SW480 (cell line): Measurements from ENCODE around the gene SDCBP2.

Experiments
- DNase-seq: peaks from one replicate; pipeline ENCODE4 v3.0.0-alpha.2; 2016; ENCODE audit warnings: low spot score

The SDCBP2 gene

DNA sequence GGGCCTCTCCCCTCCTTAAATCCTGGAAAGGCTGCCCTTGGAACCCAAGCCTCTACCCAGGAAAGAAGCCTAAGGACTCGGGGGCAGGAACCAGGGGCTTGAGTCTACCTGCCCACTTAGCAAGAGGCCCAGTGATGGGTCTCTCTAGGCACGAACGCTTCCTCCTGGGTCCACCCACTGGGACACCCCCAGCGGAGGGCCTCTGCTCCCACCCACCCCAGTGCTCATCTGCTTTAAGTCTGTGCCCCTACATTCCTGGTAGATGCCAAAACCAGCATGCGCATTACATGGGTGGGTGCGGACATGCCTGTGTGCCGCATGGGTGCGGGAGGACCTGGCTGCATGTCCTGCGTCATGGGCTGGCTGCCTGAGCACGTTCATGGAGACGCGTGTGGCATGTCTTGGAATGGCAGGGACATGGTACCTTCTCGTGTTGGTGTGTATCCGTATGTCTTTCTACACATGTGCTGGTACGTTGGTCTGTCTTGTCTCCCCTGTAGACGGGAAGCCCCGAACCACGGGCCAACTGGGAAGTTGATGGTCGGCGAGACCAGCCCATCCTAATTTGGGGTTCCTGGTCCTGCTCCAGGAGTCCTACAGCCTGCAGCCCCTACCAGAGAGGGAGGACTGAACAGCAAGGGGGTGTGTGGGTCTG lies 33.5 kb downstream of the SDCBP2 start:
- no peak for DNase-seq

DNA sequence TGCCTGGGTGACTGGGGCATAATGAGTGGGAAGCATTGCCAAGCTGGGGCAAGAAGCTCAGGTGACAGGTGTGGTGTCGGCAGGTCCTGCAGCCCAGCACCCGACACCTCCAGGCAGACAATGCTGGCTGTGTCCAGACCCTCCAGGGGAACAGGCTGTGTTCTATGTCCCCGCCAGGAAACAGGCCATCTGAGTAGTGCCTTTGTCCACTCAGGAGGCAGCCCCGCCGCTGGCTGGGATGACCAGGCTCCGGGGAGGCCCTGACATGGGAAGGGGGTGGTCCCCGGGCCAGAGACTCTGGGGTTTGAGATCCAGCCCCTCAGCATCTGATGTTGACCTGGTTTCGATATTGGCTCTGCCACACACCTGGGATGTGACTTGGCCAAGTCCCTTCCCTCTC lies 34.4 kb downstream of the SDCBP2 start:
- DNase-seq = no peak

DNA sequence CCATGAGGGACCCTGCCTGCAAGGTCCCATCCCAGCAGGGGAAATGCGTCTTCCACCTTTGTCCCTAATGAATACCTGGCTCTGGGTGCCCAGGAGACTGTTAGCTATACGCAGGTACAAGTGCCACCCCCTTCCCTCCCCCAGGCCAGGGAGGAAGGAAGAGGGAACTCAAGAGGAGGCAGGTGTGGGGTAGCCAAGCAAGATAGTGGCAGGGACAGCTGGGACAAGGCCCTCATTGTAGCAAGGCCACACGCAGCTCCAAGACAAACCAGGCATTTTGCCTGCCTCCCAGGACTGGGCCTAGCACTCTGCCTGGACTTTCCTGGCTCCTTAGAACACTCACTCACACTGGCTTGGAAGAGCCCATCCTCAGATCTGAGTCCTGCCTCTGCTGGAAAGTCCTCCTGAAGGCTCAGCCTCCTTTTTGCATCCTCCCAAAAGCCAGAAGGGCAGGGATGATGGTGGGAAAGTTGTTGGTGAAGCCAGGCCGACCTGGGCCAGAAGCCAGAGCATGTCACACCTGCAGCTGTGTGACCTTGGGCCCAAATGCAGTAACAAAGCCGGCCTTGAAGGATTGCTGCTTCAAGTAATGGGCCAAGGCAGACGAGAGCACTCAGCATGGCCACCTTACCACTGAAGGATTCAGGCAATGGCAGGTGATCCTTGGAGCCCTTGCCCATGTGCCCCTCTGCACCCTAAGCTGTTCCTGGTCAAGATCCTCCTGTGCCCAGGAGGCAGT lies 35.1 kb downstream of the SDCBP2 start:
- DNase-seq = no peak

DNA sequence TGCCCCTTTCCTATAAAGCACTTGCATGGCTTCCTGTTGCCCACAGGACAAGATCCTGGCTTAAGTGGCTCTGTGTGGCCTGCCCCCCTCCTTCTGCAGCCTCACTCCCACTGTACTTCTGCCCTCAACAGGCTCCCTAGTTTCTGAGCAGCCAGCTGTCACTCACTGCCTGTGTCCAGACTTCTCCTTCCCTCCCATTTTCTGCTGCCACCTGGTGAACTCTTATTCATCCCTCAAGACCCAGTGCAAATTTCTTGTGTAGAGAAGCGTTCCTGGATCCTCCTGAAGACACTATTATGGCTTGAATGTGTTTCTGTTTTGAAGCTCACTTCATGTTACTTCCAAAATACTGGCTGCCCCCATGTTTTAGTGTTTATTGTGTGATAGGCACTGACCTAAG lies 36.3 kb downstream of the SDCBP2 start:
- no peak for DNase-seq

- no peak for DNase-seq
Observed at GRCh38 chr20:1291191-1291741, 37.7 kb downstream of the SDCBP2 start.

DNA sequence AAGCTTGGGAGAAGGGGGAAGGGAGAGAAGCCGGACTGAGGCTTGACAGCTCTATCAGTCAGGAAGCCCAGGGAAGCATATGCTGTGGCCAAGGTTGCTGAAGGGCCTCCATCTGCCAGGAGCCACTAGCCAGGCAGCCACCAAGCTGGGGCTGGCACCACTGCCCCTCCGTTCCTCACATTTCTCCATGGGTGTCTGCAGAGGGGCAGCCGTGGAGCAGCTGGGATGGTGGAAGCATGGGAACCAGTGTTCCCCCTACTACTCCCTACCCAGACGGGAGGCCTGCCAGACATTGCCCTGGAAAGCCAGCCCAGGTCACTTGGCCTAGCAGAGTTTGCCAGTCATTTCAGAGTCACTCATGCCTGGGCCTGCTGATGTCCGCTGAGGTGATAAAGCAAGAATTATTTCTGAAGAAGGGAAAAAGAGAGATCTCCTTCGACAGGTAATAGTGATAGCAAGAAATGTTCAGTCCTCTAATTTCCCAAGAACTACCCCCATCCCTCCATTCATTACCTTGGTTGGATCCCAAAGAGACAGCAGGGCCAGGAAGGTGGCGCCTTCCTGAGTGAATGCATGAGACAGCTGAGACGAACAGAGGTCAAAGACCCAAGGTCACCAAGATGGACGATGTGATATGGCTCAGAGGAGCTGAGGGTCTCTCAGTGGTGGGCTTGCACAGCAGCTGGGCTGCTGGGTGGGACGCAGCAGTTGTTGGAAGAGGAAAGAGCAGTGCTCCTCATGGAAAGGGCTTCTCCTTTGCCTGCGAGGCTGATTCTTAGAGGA lies 41.0 kb downstream of the SDCBP2 start:
- no peak for DNase-seq

DNA sequence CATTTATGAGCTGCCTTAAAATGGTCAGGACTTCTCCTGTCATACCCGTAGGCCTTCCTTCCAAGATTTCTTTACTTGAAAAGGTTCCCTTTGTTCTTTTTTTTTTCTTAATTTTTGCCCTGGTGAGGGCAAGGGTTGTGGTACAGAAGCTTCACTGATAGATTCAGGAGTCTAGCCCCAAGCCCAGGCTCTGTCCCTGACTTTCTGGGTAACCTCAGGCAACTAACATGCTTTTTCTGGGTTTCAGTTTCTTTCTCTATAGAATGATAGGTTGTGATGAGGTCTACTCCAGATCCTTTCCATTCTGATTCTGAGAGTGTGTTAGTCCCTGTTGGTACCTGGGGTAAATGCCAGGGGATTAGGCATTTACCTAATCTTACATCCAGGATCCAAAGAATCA lies 41.6 kb downstream of the SDCBP2 start:
- no peak for DNase-seq

- no peak for DNase-seq
Observed at GRCh38 chr20:1286267-1287024, 42.5 kb downstream of the SDCBP2 start.

GRCh38 chr20:1283522-1284510 lies 45.1 kb downstream of the SDCBP2 start:
- no peak for DNase-seq

- DNase-seq = no peak
Observed at GRCh38 chr20:1282966-1283365, 46.0 kb downstream of the SDCBP2 start.

GRCh38 chr20:1281279-1282057 lies 47.5 kb downstream of the SDCBP2 start:
- no peak for DNase-seq

DNA sequence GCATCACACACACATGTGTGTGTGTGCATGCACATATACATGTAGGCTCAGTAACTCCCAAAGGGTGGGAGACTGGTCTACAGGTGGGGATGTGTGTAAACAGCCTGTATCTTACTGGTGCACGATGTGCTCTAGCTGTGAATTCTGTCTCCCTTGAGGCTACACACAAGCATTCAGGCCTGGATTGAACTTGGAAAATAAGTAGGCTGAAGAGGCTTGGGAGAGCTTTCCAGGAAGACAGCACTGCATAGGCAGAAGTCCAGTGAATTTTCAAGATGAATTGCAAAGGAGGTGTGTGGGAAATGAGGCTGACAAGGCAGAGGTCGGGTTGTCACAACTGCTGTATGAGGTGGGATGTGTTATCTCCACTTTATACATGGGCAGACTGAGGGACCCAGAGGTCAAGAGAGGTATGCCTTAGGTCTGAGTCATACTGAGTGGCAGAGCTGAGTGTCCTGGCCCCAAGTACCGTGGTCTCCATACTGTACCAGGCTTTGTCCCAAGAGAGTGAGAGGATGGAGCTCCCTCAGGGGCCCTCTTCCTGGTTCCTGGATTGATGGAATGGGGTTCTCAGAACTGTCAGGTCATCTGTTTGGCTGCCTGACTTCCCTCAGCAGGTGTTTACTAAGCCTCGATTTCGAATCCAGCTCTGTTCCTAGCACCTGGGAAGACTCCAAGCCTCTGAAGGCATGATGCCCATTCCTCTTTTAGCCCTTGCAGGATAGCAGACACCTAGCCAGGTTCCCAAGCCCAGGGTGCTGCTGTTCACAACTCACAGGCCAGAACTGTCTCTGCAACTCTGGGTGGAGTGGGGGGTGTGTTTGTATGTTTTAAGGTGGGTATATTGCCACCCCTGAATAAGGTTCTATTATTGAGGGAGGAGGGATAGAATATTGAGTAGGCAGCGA lies 48.5 kb downstream of the SDCBP2 start:
- DNase-seq = no peak

GRCh38 chr20:1278993-1279392 lies 49.9 kb downstream of the SDCBP2 start:
- DNase-seq = no peak

DNA sequence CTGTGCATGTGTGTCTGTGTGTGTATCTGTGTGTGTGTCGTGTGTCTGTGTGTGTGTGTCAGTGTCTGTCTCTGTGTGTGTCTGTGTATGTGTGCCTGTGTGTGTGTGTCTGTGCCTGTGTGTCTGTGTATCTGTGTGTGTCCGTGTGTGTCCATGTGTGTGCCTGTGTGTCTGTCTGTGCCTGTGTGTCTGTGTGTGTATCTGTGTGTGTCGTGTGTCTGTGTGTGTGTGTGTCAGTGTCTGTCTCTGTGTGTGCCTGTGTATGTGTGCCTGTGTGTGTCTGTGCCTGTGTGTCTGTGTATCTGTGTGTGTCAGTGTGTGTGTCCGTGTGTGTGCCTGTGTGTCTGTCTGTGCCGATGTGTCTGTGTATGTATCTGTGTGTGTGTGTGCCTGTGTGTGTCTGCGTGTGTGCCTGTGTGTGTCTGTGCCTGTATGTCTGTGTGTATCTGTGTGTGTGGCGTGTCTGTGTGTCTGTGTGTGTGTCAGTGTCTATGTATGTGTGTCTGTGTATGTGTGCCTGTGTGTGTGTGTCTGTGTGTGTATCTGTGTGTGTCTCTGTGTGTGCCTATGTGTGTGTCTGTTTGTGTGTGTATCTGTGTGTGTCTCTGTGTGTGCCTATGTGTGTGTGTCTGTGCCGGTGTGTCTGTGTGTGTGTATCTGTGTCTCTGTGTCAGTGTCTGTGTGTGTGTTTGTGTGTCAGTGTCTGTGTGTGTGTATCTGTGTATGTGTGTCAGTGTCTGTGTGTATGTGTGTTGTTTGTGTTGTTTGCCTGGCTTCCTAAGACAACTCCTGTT lies 51.2 kb downstream of the SDCBP2 start:
- no peak for DNase-seq

DNA sequence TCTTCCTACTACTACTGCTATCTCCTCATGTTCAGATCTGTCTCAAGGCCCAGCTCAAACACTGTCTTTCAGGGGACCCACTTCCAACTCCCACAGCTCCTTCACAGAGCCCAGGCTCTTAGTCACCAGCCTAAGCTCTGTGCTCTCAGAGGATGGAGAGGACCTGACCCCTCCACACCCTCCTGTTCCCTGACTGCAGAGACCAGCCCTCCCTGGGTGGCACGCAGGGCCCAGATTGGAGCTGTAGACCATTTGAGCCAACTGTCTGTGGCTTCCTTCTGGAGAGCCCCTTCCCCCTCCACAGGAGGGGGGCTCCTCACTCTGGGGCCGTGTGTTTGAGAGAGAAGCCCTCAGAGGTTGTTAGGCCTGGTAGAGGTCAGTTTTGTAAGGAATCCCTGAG lies 53.0 kb downstream of the SDCBP2 start:
- DNase-seq = no peak

GRCh38 chr20:1274485-1275311 lies 54.2 kb downstream of the SDCBP2 start:
- DNase-seq = no peak

DNA sequence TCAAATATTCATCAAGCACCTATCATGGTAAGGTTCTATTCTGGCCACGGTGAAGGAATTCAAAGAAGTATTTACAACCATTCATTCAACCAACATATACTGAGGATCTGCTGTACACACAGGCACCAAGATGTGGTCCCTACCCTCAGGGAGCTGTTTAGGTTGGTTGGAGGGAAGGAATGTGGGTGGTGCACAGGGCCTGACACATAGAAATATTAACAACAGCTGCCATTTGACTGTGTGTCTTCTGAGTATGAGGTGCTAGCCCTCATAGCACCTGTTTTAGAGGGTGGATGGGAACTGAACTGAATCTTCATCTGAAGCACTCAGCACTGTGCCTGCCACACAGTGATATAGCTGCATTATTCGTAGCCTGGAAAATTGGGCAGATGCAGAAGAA lies 55.6 kb downstream of the SDCBP2 start:
- DNase-seq = no peak
